ENCODE measurements around the gene TCP11.

Gene TCP11

GRCh38 chr6:35170891-35171290 is 29.8 kb upstream of the TCP11 start:
- TF ChIP-seq BACH2 (CRISPR knock-in tag; IDR thresholded peaks at IDR 0.05; ENCODE audit: borderline replicate concordance) = no peak
- no peak for TF ChIP-seq ESRRG (CRISPR knock-in tag; IDR thresholded peaks at IDR 0.05)
- TF ChIP-seq TOX (CRISPR knock-in tag; IDR thresholded peaks at IDR 0.05; ENCODE audit: borderline replicate concordance) = no peak
- TF ChIP-seq, protein P1, sequence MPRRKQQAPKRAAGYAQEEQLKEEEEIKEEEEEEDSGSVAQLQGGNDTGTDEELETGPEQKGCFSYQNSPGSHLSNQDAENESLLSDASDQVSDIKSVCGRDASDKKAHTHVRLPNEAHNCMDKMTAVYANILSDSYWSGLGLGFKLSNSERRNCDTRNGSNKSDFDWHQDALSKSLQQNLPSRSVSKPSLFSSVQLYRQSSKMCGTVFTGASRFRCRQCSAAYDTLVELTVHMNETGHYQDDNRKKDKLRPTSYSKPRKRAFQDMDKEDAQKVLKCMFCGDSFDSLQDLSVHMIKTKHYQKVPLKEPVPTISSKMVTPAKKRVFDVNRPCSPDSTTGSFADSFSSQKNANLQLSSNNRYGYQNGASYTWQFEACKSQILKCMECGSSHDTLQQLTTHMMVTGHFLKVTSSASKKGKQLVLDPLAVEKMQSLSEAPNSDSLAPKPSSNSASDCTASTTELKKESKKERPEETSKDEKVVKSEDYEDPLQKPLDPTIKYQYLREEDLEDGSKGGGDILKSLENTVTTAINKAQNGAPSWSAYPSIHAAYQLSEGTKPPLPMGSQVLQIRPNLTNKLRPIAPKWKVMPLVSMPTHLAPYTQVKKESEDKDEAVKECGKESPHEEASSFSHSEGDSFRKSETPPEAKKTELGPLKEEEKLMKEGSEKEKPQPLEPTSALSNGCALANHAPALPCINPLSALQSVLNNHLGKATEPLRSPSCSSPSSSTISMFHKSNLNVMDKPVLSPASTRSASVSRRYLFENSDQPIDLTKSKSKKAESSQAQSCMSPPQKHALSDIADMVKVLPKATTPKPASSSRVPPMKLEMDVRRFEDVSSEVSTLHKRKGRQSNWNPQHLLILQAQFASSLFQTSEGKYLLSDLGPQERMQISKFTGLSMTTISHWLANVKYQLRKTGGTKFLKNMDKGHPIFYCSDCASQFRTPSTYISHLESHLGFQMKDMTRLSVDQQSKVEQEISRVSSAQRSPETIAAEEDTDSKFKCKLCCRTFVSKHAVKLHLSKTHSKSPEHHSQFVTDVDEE (CRISPR knock-in tag; IDR thresholded peaks at IDR 0.05) = no peak
- no peak for TF ChIP-seq SNAI2 (CRISPR knock-in tag; IDR thresholded peaks at IDR 0.05)
- no peak for TF ChIP-seq RARB (CRISPR knock-in tag; IDR thresholded peaks at IDR 0.05)
- TF ChIP-seq TCF4 (CRISPR knock-in tag; IDR thresholded peaks at IDR 0.05; ENCODE audit: borderline replicate concordance) = no peak
- no peak for TF ChIP-seq ZC3H10 (CRISPR knock-in tag; IDR thresholded peaks at IDR 0.05)
- no peak for TF ChIP-seq PPARA (CRISPR knock-in tag; IDR thresholded peaks at IDR 0.05; ENCODE audit: borderline replicate concordance)
- no peak for TF ChIP-seq ZNF70 (CRISPR knock-in tag; IDR thresholded peaks at IDR 0.05)
- no peak for TF ChIP-seq CSDC2 (CRISPR knock-in tag; IDR thresholded peaks at IDR 0.05)
- no peak for TF ChIP-seq ZNF565 (CRISPR knock-in tag; conservative IDR thresholded peaks at IDR 0.05; ENCODE audit: low read depth)
- TF ChIP-seq PATZ1 (CRISPR knock-in tag; IDR thresholded peaks at IDR 0.05; ENCODE audit: borderline replicate concordance) = no peak
- TF ChIP-seq OSR1 (CRISPR knock-in tag; IDR thresholded peaks at IDR 0.05) = no peak
- TF ChIP-seq CSRNP3 (CRISPR knock-in tag; IDR thresholded peaks at IDR 0.05) = no peak
- no peak for ATAC-seq

GRCh38 chr6:35170166-35170565 is 29.0 kb upstream of the TCP11 start:
- 0 out of 3 replicates have a peak, but pooled peaks have one; percentile 21 for ATAC-seq
- TF ChIP-seq ZFP30 (CRISPR knock-in tag; IDR thresholded peaks at IDR 0.05) (no peak), PPARA (CRISPR knock-in tag; IDR thresholded peaks at IDR 0.05; ENCODE audit: borderline replicate concordance) (no peak), BACH2 (CRISPR knock-in tag; IDR thresholded peaks at IDR 0.05; ENCODE audit: borderline replicate concordance) (no peak), CSRNP3 (CRISPR knock-in tag; IDR thresholded peaks at IDR 0.05) (no peak), ARNTL (CRISPR knock-in tag; IDR thresholded peaks at IDR 0.05; ENCODE audit: borderline replicate concordance, low read depth) (no peak), ZNF70 (CRISPR knock-in tag; IDR thresholded peaks at IDR 0.05) (no peak), CSDC2 (CRISPR knock-in tag; IDR thresholded peaks at IDR 0.05) (no peak)

- ATAC-seq = no peak
Observed at GRCh38 chr6:35168461-35168861, 27.3 kb upstream of the TCP11 start.

More at GRCh38 chr6:35168461-35168861, 27.3 kb upstream of the TCP11 start:
- TF ChIP-seq, protein P1 (CRISPR knock-in tag; IDR thresholded peaks at IDR 0.05) = no peak
- TF ChIP-seq ESRRG (CRISPR knock-in tag; IDR thresholded peaks at IDR 0.05) (no peak), CSRNP3 (CRISPR knock-in tag; IDR thresholded peaks at IDR 0.05) (no peak), GLIS3 (CRISPR knock-in tag; IDR thresholded peaks at IDR 0.05) (no peak), ISL1 (CRISPR knock-in tag; IDR thresholded peaks at IDR 0.05) (no peak), SNAI2 (CRISPR knock-in tag; IDR thresholded peaks at IDR 0.05) (no peak), PPARA (CRISPR knock-in tag; IDR thresholded peaks at IDR 0.05; ENCODE audit: borderline replicate concordance) (no peak), TCF4 (CRISPR knock-in tag; IDR thresholded peaks at IDR 0.05; ENCODE audit: borderline replicate concordance) (no peak), BACH2 (CRISPR knock-in tag; IDR thresholded peaks at IDR 0.05; ENCODE audit: borderline replicate concordance) (no peak), CSDC2 (CRISPR knock-in tag; IDR thresholded peaks at IDR 0.05) (no peak), ZNF565 (CRISPR knock-in tag; conservative IDR thresholded peaks at IDR 0.05; ENCODE audit: low read depth) (no peak)
